SK-N-SH (cell line): Measurements from ENCODE around the gene DLG2. TPM values are rescaled to one million over a fixed set of nuclear protein-coding genes. Genes with fewer than 3 reads are reported as not detected.

ENCODE experiments used
- CTCF ChIA-PET: fragments of 300-600, 350-600 bp; formaldehyde crosslinking; extraction: SDS; loops from one replicate; lab custom pipeline; 2021; lab: Yijun Ruan, JAX
- POLR2A ChIA-PET: fragments of 350-600 bp; sonication (Branson Sonifier 250); formaldehyde crosslinking; extraction: SDS; loops from one replicate; lab custom pipeline; 2020; ENCODE audit warnings: antibody characterized with exemption, inconsistent platforms; lab: Yijun Ruan, JAX
- DNase-seq: peaks from one replicate; pipeline ENCODE4 v3.0.0; 2012
- H2AFZ ChIP-seq: fragments of 200-600 bp; sonication (generic); 2 replicates; pipeline ENCODE4 v1.8.1; 2016; ENCODE audit warnings: antibody characterized with exemption, mild to moderate bottlenecking, low read depth
- H3F3A ChIP-seq: fragments of 200-600 bp; sonication (generic); replicated peaks from 2 replicates; pipeline ENCODE3; 2016; ENCODE audit warnings: antibody characterized with exemption, mild to moderate bottlenecking; ENCODE audit not compliant: insufficient read depth
- H3K27ac ChIP-seq, 2 experiments: fragments of 200-500 bp in 1 of 2; fragments of 200-600 bp in 1 of 2; sonication (Bioruptor generic) in 1 of 2; sonication (generic), shearing (Covaris generic) in 1 of 2; 2 replicates each; pipeline versions ENCODE4 v1.5.1 to v1.6.1; 2014 to 2016; ENCODE audit warnings: low read depth in 2 of 2, inconsistent platforms in 1 of 2, low read length in 1 of 2, mild to moderate bottlenecking in 1 of 2, mixed read lengths in 1 of 2
- H3K27me3 ChIP-seq: fragments of 200-600 bp; sonication (generic), shearing (Covaris generic); 2 replicates; pipeline ENCODE4 v1.6.1; 2016; ENCODE audit warnings: mixed run types; ENCODE audit not compliant: insufficient read depth
- H3K36me3 ChIP-seq, 2 experiments: fragments of 200-500 bp in 1 of 2; fragments of 200-600 bp in 1 of 2; sonication (Bioruptor generic) in 1 of 2; sonication (generic) in 1 of 2; replicated peaks in 1 of 2; 2 replicates each; pipeline versions ENCODE3 to v1.5.1; 2014 to 2016; ENCODE audit warnings: low read length in 1 of 2, mild to moderate bottlenecking in 1 of 2; ENCODE audit not compliant: insufficient read depth in 2 of 2, control insufficient read depth in 1 of 2
- H3K4me1 ChIP-seq, 2 experiments: fragments of 200-500 bp in 1 of 2; fragments of 200-600 bp in 1 of 2; sonication (Bioruptor generic) in 1 of 2; sonication (generic), shearing (Covaris generic) in 1 of 2; 2 replicates each; pipeline versions ENCODE4 v1.5.1 to v1.6.1; 2014 to 2016; ENCODE audit warnings: low read depth in 1 of 2, low read length in 1 of 2, mixed run types in 1 of 2; ENCODE audit not compliant: insufficient read depth in 2 of 2, control insufficient read depth in 1 of 2
- H3K4me2 ChIP-seq: fragments of 200-600 bp; sonication (generic), shearing (Covaris generic); 2 replicates; pipeline ENCODE4 v1.6.1; 2017; ENCODE audit warnings: mixed run types
- H3K4me3 ChIP-seq, 2 experiments: fragments of 200-500 bp in 1 of 2; fragments of 200-600 bp in 1 of 2; sonication (Bioruptor generic) in 1 of 2; sonication (generic), shearing (Covaris generic) in 1 of 2; 2 replicates each; pipeline versions ENCODE4 v1.5.1 to v1.8.1; 2014 to 2016; ENCODE audit warnings: low read depth in 2 of 2, inconsistent platforms in 1 of 2, low read length in 1 of 2, mild to moderate bottlenecking in 1 of 2, mixed read lengths in 1 of 2, moderate library complexity in 1 of 2
- H3K79me2 ChIP-seq: fragments of 200-600 bp; sonication (generic); 2 replicates; pipeline ENCODE4 v1.8.1; 2017; ENCODE audit warnings: mild to moderate bottlenecking; ENCODE audit not compliant: insufficient read depth
- H3K9ac ChIP-seq: fragments of 200-600 bp; sonication (generic); 2 replicates; pipeline ENCODE4 v1.6.1; 2017; ENCODE audit warnings: mixed run types
- H3K9me2 ChIP-seq: fragments of 200-600 bp; sonication (generic); 2 replicates; pipeline ENCODE4 v1.6.1; 2017; ENCODE audit warnings: mixed run types
- H3K9me3 ChIP-seq: fragments of 200-600 bp; sonication (generic); 2 replicates; pipeline ENCODE4 v1.6.1; 2017; ENCODE audit warnings: mixed run types, mild to moderate bottlenecking, moderate library complexity
- H4K20me1 ChIP-seq: fragments of 200-600 bp; sonication (generic); 2 replicates; pipeline ENCODE4 v1.6.1; 2017; ENCODE audit warnings: mild to moderate bottlenecking, mixed run types; ENCODE audit not compliant: insufficient read depth
- CTCF ChIP-seq: fragments of 200-600 bp; sonication (generic); IDR thresholded peaks from 2 replicates; pipeline ENCODE4 v1.6.1; 2017; ENCODE audit warnings: antibody characterized with exemption, mild to moderate bottlenecking, moderate library complexity
- ELF1 ChIP-seq: IDR thresholded peaks from 2 replicates; pipeline ENCODE4 v1.4.0; 2012
- FOXJ3 ChIP-seq: sonication (generic); formaldehyde crosslinking; IDR thresholded peaks from 2 replicates; pipeline ENCODE4 v1.5.1; 2020; ENCODE audit warnings: mild to moderate bottlenecking, missing genetic modification reagents
- FOXM1 ChIP-seq: IDR thresholded peaks from 2 replicates; pipeline ENCODE4 v1.4.0; 2012; ENCODE audit warnings: low read depth, mild to moderate bottlenecking
- GABPA ChIP-seq: IDR thresholded peaks from 2 replicates; pipeline ENCODE4 v1.4.0; 2012; ENCODE audit warnings: low read depth, mild to moderate bottlenecking
- JUND ChIP-seq: IDR thresholded peaks from 2 replicates; pipeline ENCODE4 v1.4.0; 2012
- MAX ChIP-seq: IDR thresholded peaks from 2 replicates; pipeline ENCODE4 v1.4.0; 2012; ENCODE audit warnings: low read depth
- NFIC ChIP-seq: IDR thresholded peaks from 2 replicates; pipeline ENCODE4 v1.4.0; 2012; ENCODE audit warnings: borderline replicate concordance
- RCOR1 ChIP-seq: fragments of 150-350 bp; IDR thresholded peaks from 2 replicates; pipeline ENCODE4 v1.6.1; 2017; ENCODE audit warnings: antibody characterized with exemption, low read length
- REST ChIP-seq: IDR thresholded peaks from 2 replicates; pipeline ENCODE4 v1.6.1; 2012; ENCODE audit warnings: mild to moderate bottlenecking, low read depth, low read length, moderate library complexity
- RFX5 ChIP-seq: IDR thresholded peaks from 2 replicates; pipeline ENCODE4 v1.6.1; 2012; ENCODE audit warnings: mild to moderate bottlenecking, improper control_type of control experiment, low read length
- SIN3A ChIP-seq: IDR thresholded peaks from 2 replicates; pipeline ENCODE4 v1.6.1; 2012; ENCODE audit warnings: low read depth, mild to moderate bottlenecking, low read length, moderate library complexity, borderline replicate concordance
- TCF12 ChIP-seq: IDR thresholded peaks from 2 replicates; pipeline ENCODE4 v1.4.0; 2012
- USF1 ChIP-seq: IDR thresholded peaks from 2 replicates; pipeline ENCODE4 v1.4.0; 2012; ENCODE audit warnings: low read depth, borderline replicate concordance
- YY1 ChIP-seq: IDR thresholded peaks from 2 replicates; pipeline ENCODE4 v1.4.0; 2012; ENCODE audit warnings: low read depth, mild to moderate bottlenecking
- ZBTB33 ChIP-seq: IDR thresholded peaks from 2 replicates; pipeline ENCODE4 v1.4.0; 2012; ENCODE audit warnings: low read depth, borderline replicate concordance
- WGBS: methylation state at CpG from one replicate; pipeline ENCODE4 v1.1.6; 2017; ENCODE audit warnings: low lambda C conversion rate; 5-methylcytosine and 5-hydroxymethylcytosine counted together
- polyA plus RNA-seq, 3 experiments: library from polyadenylated mRNA; depleted of rRNA; stranded (reverse); fragments of >200 nt; gene quantifications; 2 replicates each; pipeline ENCODE4 v1.2.3, GENCODE V29; 2012

Gene DLG2
- polyA plus RNA-seq, 1 of the 3 experiments (the other 2 are of a cell fraction) = 0.21 TPM

- H3K4me3 ChIP-seq = no peak overlapping the region
- no peaks in the 10 kb centered on the region for H3K4me1 ChIP-seq
- ChIA-PET POLR2A (no interaction called here), CTCF (no interaction called here)
- H3K36me3 ChIP-seq = no peaks in the 10 kb centered on the region
- H3K27me3 ChIP-seq = no peaks in the 10 kb centered on the region
- no peaks in the 10 kb centered on the region for H3F3A ChIP-seq
- H3K9me3 ChIP-seq = no peaks in the 10 kb centered on the region; the same call in 1 of the 2 replicates
- H4K20me1 ChIP-seq = no peaks in the 10 kb centered on the region
- WGBS = 43% methylated on average over 1 of the region's 2 CpGs
- no peak overlapping the region for H3K4me2 ChIP-seq
- no peak overlapping the region for H3K9ac ChIP-seq
- H2AFZ ChIP-seq = no peak overlapping the region
- no peaks in the 10 kb centered on the region for H3K9me2 ChIP-seq
- TF ChIP-seq TCF12 (no peak), GABPA (no peak), MAX (no peak), YY1 (no peak), REST (no peak), ZBTB33 (no peak), JUND (no peak), RCOR1 (no peak), SIN3A (no peak), CTCF (no peak), FOXM1 (no peak), NFIC (no peak), ELF1 (no peak), USF1 (no peak), FOXJ3 (no peak), RFX5 (no peak)
- DNase-seq = no peak
- no peak overlapping the region for H3K27ac ChIP-seq
- no peaks in the 10 kb centered on the region for H3K79me2 ChIP-seq
Measured at GRCh38 chr11:85485902-85486301, 141.2 kb downstream of the DLG2 start.
